ENCODE measurements around the gene MUC5AC. TPM values are rescaled to one million over a fixed set of nuclear protein-coding genes. Genes with fewer than 3 reads are reported as not detected.

Gene MUC5AC
- polyA plus RNA-seq, 1 donor from 2014 or later, result not detected

GRCh38 chr11:1226986-1227550, 69.3 kb downstream of the MUC5AC start:
- H3K27ac ChIP-seq (ENCODE audit: low read length), result no peak overlapping the region
- no peak overlapping the region for H3K9ac ChIP-seq (ENCODE audit: low read length)
- H3K36me3 ChIP-seq (ENCODE audit: insufficient read depth, low read length), result no peaks in the 10 kb centered on the region
- H3K4me2 ChIP-seq (ENCODE audit: low read length), result no peak overlapping the region
- no peaks in the 10 kb centered on the region for H3K27me3 ChIP-seq (ENCODE audit: insufficient read depth, low read depth, low read length)
- H3K9me2 ChIP-seq (ENCODE audit: insufficient read depth, low read length), result no peaks in the 10 kb centered on the region
- no peaks in the 10 kb centered on the region for H3K79me2 ChIP-seq (replicated peaks; ENCODE audit: insufficient read depth, low read length)
- no peaks in the 10 kb centered on the region for H3F3A ChIP-seq (ENCODE audit: insufficient read depth, low read length, poor library complexity, severe bottlenecking)
- no peak overlapping the region for H2AFZ ChIP-seq (ENCODE audit: low read depth, low read length)
- no peaks in the 10 kb centered on the region for H3K9me3 ChIP-seq (ENCODE audit: low read length)
- no peaks in the 10 kb centered on the region for H4K20me1 ChIP-seq (ENCODE audit: insufficient read depth)
- no peak overlapping the region for H3K4me3 ChIP-seq (ENCODE audit: low read length)
- no peak for TF ChIP-seq RAD21 (conservative IDR thresholded peaks at IDR 0.05)
- no peak for TF ChIP-seq TAF1 (IDR thresholded peaks at IDR 0.05; ENCODE audit: low read depth)
- TF ChIP-seq REST (IDR thresholded peaks at IDR 0.05; ENCODE audit: borderline replicate concordance), result no peak
- TF ChIP-seq EP300 (conservative IDR thresholded peaks at IDR 0.05; ENCODE audit: poor library complexity, severe bottlenecking), result no peak
- no peak for TF ChIP-seq SMC3 (conservative IDR thresholded peaks at IDR 0.05; ENCODE audit: poor library complexity)
- TF ChIP-seq CTCF (IDR thresholded peaks at IDR 0.05; ENCODE audit: poor library complexity, severe bottlenecking), result no peak
- no peak for TF ChIP-seq POLR2AphosphoS5 (IDR thresholded peaks at IDR 0.05)
- TF ChIP-seq MXI1 (conservative IDR thresholded peaks at IDR 0.05; ENCODE audit: poor library complexity, severe bottlenecking), result no peak

DNA sequence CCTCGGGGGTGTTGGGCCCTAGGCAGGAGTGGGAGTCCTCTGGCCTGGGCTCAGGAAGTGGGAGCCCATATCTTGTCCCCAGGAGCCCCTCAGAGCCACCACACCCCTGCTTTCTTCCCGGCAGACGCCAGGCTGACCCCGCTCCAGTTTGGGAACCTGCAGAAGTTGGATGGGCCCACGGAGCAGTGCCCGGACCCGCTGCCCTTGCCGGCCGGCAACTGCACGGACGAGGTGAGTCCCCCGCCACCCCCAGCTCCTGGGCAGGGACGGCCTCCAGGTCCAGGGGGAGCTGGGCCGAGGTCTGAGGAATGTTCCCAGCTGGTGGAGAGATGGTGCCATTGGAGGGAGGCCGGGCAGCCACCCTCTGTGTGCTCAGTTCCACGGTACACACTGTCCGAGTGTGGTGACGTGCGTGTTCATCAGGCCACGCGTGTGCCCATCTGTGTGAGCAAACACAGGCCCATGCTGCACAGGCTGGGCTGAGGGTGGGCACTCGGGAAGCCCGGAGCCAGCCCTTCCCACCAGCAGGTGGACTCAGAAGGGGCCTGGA, 69.9 kb downstream of the MUC5AC start:
- H3K36me3 ChIP-seq (ENCODE audit: insufficient read depth, low read length), result no peaks in the 10 kb centered on the region

More for the DNA sequence above, 69.9 kb downstream of the MUC5AC start:
- Histone ChIP-seq H3K4me2 (ENCODE audit: low read length) (no peak overlapping the region), H3K27ac (ENCODE audit: low read length) (no peak overlapping the region), H4K20me1 (ENCODE audit: insufficient read depth) (no peaks in the 10 kb centered on the region), H2AFZ (ENCODE audit: low read depth, low read length) (no peak overlapping the region), H3K9ac (ENCODE audit: low read length) (no peak overlapping the region), H3F3A (ENCODE audit: insufficient read depth, low read length, poor library complexity, severe bottlenecking) (no peaks in the 10 kb centered on the region), H3K9me2 (ENCODE audit: insufficient read depth, low read length) (no peaks in the 10 kb centered on the region), H3K27me3 (ENCODE audit: insufficient read depth, low read depth, low read length) (no peaks in the 10 kb centered on the region), H3K79me2 (replicated peaks; ENCODE audit: insufficient read depth, low read length) (no peaks in the 10 kb centered on the region), H3K9me3 (ENCODE audit: low read length) (no peaks in the 10 kb centered on the region), H3K4me3 (ENCODE audit: low read length) (no peak overlapping the region)
- TF ChIP-seq EZH2 (IDR thresholded peaks at IDR 0.05; ENCODE audit: borderline replicate concordance, insufficient read depth, low read length, poor library complexity, severe bottlenecking) (no peak), CTCF (IDR thresholded peaks at IDR 0.05; ENCODE audit: poor library complexity, severe bottlenecking) (no peak), REST (IDR thresholded peaks at IDR 0.05; ENCODE audit: borderline replicate concordance) (no peak), SMC3 (conservative IDR thresholded peaks at IDR 0.05; ENCODE audit: poor library complexity) (no peak), EP300 (conservative IDR thresholded peaks at IDR 0.05; ENCODE audit: poor library complexity, severe bottlenecking) (no peak), RAD21 (conservative IDR thresholded peaks at IDR 0.05) (no peak), POLR2AphosphoS5 (IDR thresholded peaks at IDR 0.05) (no peak), TAF1 (IDR thresholded peaks at IDR 0.05; ENCODE audit: low read depth) (no peak), MXI1 (conservative IDR thresholded peaks at IDR 0.05; ENCODE audit: poor library complexity, severe bottlenecking) (no peak)
